ENCODE data around the gene RESP18.

GRCh38 chr2:219292616-219293015 is 39.9 kb downstream of the RESP18 start:
- no peak for TF ChIP-seq FEZF1 (tag by site-specific recombination; IDR thresholded peaks at IDR 0.05)
- no peak for TF ChIP-seq MYNN (tag by site-specific recombination; IDR thresholded peaks at IDR 0.05; ENCODE audit: borderline replicate concordance)
- TF ChIP-seq ZBTB26 (tag by site-specific recombination; optimal IDR thresholded peaks at IDR 0.05) = no peak
- TF ChIP-seq SETDB1 (IDR thresholded peaks at IDR 0.05; ENCODE audit: insufficient read length, low read length) = no peak
- TF ChIP-seq HOXA7 (CRISPR knock-in tag; IDR thresholded peaks at IDR 0.05; ENCODE audit: borderline replicate concordance) = no peak
- no peak for TF ChIP-seq PRDM10 (tag by site-specific recombination; IDR thresholded peaks at IDR 0.05)
- no peak for TF ChIP-seq ZNF560 (tag by site-specific recombination; IDR thresholded peaks at IDR 0.05; ENCODE audit: borderline replicate concordance)

All from HEK293 (cell line).